Measurements from ENCODE around the gene NCMAP. TPM values are rescaled to one million over a fixed set of nuclear protein-coding genes. Genes with fewer than 3 reads are reported as not detected.

Gene NCMAP
- polyA plus RNA-seq, 1 experiment, result not detected

- H3K9me3 ChIP-seq (ENCODE audit: control insufficient read depth, insufficient read depth, low read length), result no peaks in the 10 kb centered on the region
- no peak for DNase-seq (ENCODE audit: low read depth, low spot score)
- ChIA-PET CTCF (interaction anchor here (0.6 to 1.8 kb wide), 2 partner anchors 17 to 32 kb away, joined by 3 to 8 read pairs; no protein-coding TSS in a partner anchor), POLR2A (no interaction called here)
- H3K27me3 ChIP-seq (ENCODE audit: control insufficient read depth, insufficient read depth, low read length), result peaks cover 4% of the 10 kb centered on the region
- TF ChIP-seq CTCF (IDR thresholded peaks at IDR 0.05; ENCODE audit: low read depth, low read length), result no peak
- H3K27ac ChIP-seq (ENCODE audit: low read depth, low read length), result no peak overlapping the region
- no peak overlapping the region for H3K4me3 ChIP-seq (ENCODE audit: low read depth, low read length)
Measured at GRCh38 chr1:24570265-24571125, 14.6 kb downstream of the NCMAP start.

- CTCF ChIA-PET, result interaction anchor here (0.6 to 1.0 kb wide), 2 partner anchors 14 to 68 kb away, joined by 3 to 6 read pairs; no protein-coding TSS in a partner anchor
- Histone ChIP-seq H3K27ac (ENCODE audit: low read depth, low read length) (no peak overlapping the region), H3K9me3 (ENCODE audit: control insufficient read depth, insufficient read depth, low read length) (no peaks in the 10 kb centered on the region), H3K4me3 (ENCODE audit: low read depth, low read length) (no peak overlapping the region), H3K27me3 (ENCODE audit: control insufficient read depth, insufficient read depth, low read length) (peaks cover 4% of the 10 kb centered on the region)
- POLR2A ChIA-PET, result no interaction called here
- no peak for TF ChIP-seq CTCF (IDR thresholded peaks at IDR 0.05; ENCODE audit: low read depth, low read length)
- no peak for DNase-seq (ENCODE audit: low read depth, low spot score)
Measured at GRCh38 chr1:24572301-24572700, 16.4 kb downstream of the NCMAP start.

- no peak for DNase-seq (ENCODE audit: low read depth, low spot score)
- TF ChIP-seq CTCF (IDR thresholded peaks at IDR 0.05; ENCODE audit: low read depth, low read length), result no peak
- Histone ChIP-seq H3K9me3 (ENCODE audit: control insufficient read depth, insufficient read depth, low read length) (peaks cover 3% of the 10 kb centered on the region; the same call in 1 of the 2 replicates), H3K4me3 (ENCODE audit: low read depth, low read length) (no peak overlapping the region), H3K27me3 (ENCODE audit: control insufficient read depth, insufficient read depth, low read length) (peaks cover 13% of the 10 kb centered on the region), H3K27ac (ENCODE audit: low read depth, low read length) (no peak overlapping the region)
- CTCF ChIA-PET, result interaction anchor here (0.7 to 3.0 kb wide), 3 partner anchors 11 to 13 kb away, joined by 3 to 21 read pairs (median 6); no protein-coding TSS in a partner anchor
- POLR2A ChIA-PET, result no interaction called here
Measured at GRCh38 chr1:24575905-24576587, 20.2 kb downstream of the NCMAP start.

- DNase-seq (ENCODE audit: low read depth, low spot score), result no peak
- peaks cover 23% of the 10 kb centered on the region for H3K27me3 ChIP-seq (ENCODE audit: control insufficient read depth, insufficient read depth, low read length)
- CTCF ChIA-PET, result interaction anchor here (3.0 kb wide), 1 partner anchor 8 kb away, joined by 21 read pairs; no protein-coding TSS in a partner anchor
- no peak overlapping the region for H3K4me3 ChIP-seq (ENCODE audit: low read depth, low read length)
- TF ChIP-seq CTCF (IDR thresholded peaks at IDR 0.05; ENCODE audit: low read depth, low read length), result no peak
- POLR2A ChIA-PET, result interaction anchor here (0.9 kb wide), 1 partner anchor 19 kb away, joined by 3 read pairs; no protein-coding TSS in a partner anchor
- H3K27ac ChIP-seq (ENCODE audit: low read depth, low read length), result no peak overlapping the region
- H3K9me3 ChIP-seq (ENCODE audit: control insufficient read depth, insufficient read depth, low read length), result peaks cover 5% of the 10 kb centered on the region
Measured at GRCh38 chr1:24578846-24579245, 23.0 kb downstream of the NCMAP start.
